AG04449 (cell line): ENCODE data around the gene PTPN3.

ENCODE experiments used
- CTCF ChIA-PET: fragments of 350-600 bp; formaldehyde crosslinking; extraction: SDS; loops from one replicate; lab custom pipeline; 2021; ENCODE audit warnings: antibody characterized with exemption; lab: Yijun Ruan, JAX
- POLR2A ChIA-PET: fragments of 400-600, 350-600 bp; formaldehyde crosslinking; extraction: SDS; loops from one replicate; lab custom pipeline; 2020; ENCODE audit warnings: antibody characterized with exemption, inconsistent platforms; lab: Yijun Ruan, JAX
- DNase-seq: peaks from one replicate; pipeline ENCODE4 v3.0.0-alpha.2; 2010; ENCODE audit warnings: low read depth, low spot score
- H3K4me3 ChIP-seq: 2 replicates; pipeline ENCODE4 v1.5.1; 2011; ENCODE audit warnings: low read depth, mild to moderate bottlenecking, control low read depth, low read length
- TF ChIP-seq, protein P1 (sequence below): IDR thresholded peaks from one replicate; pipeline ENCODE4 v1.5.1; 2011; ENCODE audit warnings: mild to moderate bottlenecking, moderate library complexity, low read length, control low read depth, inconsistent platforms; ENCODE audit not compliant: insufficient read depth; ENCODE audit errors: missing control alignments

Gene PTPN3

DNA sequence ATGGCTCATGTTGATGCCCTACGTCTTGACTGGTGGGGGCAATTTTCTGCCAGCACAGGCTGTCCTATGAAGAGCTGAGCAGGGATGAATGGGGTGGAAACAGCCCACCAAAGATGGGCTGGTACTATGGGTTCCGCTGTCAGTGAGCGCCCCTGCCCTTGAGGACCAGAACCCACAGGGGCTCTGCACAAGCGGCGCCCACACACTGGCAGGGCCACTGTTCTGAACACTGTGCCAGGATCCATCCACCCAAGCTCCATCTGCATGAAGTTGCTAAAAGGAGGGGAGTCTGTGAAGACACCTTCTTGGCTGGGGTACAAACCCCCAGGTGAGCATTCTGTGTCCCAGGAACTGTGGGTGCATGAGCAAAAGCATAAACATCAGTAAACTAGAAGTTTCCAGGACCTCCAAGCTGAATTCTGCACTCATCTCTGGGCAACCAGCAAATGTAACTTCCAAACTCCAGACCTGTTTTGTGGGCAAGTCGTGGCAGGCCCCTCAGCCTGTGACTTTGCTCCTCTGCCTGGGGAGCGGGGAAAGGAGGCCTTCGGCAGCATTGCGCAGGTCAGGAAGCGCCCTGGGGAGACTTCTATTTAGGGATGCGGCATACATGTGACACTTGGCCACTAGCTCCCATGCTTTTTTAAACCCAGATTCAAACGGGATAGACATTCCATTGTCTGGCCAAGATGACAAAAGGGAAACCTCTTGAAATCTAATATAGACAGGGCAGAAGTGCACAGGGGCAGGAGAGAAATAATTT, 48.9 kb downstream of the PTPN3 start:
- no peak for DNase-seq
- POLR2A ChIA-PET: no interaction called here
- TF ChIP-seq, protein P1, sequence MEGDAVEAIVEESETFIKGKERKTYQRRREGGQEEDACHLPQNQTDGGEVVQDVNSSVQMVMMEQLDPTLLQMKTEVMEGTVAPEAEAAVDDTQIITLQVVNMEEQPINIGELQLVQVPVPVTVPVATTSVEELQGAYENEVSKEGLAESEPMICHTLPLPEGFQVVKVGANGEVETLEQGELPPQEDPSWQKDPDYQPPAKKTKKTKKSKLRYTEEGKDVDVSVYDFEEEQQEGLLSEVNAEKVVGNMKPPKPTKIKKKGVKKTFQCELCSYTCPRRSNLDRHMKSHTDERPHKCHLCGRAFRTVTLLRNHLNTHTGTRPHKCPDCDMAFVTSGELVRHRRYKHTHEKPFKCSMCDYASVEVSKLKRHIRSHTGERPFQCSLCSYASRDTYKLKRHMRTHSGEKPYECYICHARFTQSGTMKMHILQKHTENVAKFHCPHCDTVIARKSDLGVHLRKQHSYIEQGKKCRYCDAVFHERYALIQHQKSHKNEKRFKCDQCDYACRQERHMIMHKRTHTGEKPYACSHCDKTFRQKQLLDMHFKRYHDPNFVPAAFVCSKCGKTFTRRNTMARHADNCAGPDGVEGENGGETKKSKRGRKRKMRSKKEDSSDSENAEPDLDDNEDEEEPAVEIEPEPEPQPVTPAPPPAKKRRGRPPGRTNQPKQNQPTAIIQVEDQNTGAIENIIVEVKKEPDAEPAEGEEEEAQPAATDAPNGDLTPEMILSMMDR: no peak
- no peak overlapping the region for H3K4me3 ChIP-seq
- CTCF ChIA-PET: interaction anchor here (3.2 to 3.9 kb wide), 2 partner anchors 9 to 20 kb away, joined by 22 to 35 read pairs; no protein-coding TSS in a partner anchor

DNA sequence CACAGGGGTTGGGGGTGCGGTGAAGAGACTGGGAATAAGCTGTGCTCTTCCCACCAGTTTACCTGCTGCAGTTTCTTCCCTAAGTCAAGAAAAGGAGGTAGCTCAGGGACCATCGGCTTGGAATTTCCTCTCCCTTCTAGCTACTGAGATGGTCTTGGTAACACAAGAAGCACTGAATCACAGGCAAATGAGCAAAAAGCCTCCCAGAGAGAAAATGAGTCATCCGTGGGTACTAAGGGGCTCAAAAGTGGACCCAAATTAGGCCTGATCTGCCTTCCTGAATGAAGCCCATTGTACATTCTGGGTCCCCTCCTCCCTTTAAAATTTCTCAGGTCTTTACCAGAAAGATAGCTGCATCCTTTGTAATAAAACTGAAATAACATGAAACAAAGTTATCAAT, 49.9 kb downstream of the PTPN3 start:
- CTCF ChIA-PET: interaction anchor here (1.0 to 3.9 kb wide), 5 partner anchors 8 to 36 kb away, joined by 3 to 35 read pairs (median 4); no protein-coding TSS in a partner anchor
- DNase-seq: no peak
- H3K4me3 ChIP-seq: no peak overlapping the region
- TF ChIP-seq, protein P1: no peak
- POLR2A ChIA-PET: no interaction called here

DNA sequence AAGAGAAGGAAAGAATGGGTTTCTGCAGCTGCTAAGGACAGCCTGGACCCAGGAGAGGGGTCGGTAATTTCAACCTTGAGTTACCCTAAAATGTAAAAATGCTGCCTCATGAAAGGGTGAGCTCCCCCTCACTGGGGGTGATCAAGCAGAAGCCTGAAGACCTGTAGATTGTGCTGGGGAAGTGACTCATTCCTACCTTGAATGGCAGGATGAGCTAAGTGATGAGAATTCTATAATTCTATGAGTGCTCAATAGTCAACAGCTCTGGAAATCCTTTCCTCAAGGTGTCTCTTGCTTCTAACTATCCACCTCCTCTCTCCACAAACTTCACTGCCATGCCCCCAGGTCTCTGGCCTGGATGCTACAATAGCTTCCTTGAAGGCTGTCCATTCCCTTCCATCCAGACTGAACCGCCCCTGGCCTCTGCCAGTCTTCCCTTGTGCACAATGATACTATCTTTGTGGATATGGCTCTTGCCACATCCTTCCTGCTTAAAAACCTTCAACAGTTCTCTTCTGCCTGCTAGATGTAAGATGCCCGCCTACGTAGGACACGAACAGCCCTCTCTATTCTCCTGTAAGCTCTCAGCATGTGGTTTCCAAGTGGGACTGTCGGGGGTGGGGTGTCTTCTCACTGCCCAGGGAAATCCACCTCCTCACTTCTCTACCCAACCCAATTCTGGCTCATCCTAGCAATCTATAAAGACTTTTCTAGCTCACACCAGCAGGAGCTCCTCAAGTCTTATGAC, 50.6 kb downstream of the PTPN3 start:
- no peak overlapping the region for H3K4me3 ChIP-seq
- TF ChIP-seq, protein P1: no peak
- no peak for DNase-seq
- ChIA-PET POLR2A (no interaction called here), CTCF (interaction anchor here (0.8 to 3.9 kb wide), 6 partner anchors 7 to 36 kb away, joined by 3 to 35 read pairs (median 4); no protein-coding TSS in a partner anchor)

DNA sequence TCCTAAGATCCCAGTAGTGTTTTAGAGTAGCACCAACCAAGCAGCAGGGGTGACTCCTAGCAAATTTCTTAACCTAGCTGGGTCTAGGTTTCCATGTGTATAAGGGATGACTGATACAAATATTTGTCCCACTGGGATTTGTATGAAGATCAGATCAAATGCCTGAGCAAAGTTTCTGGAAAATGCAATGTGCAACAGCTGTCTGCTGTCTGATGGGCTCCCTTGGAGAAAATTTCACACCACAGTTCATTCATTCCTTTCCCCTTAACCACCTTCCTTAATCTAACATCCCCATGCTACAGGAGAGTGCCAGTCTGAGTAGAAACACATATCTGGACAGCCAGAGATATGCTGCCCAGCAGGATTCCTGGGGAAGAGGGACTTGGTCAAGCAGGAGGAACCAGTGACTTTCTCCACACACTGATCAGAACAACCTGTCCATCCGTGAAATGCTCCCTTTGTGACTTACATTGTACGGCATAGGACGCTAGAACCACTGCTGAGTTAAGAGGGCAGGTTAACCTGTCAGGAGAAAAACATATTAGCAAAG, 53.3 kb downstream of the PTPN3 start:
- ChIA-PET POLR2A (no interaction called here), CTCF (interaction anchor here (0.7 kb wide), 1 partner anchor 25 kb away, joined by 7 read pairs; no protein-coding TSS in a partner anchor)
- TF ChIP-seq, protein P1: no peak
- no peak for DNase-seq
- H3K4me3 ChIP-seq: no peak overlapping the region

DNA sequence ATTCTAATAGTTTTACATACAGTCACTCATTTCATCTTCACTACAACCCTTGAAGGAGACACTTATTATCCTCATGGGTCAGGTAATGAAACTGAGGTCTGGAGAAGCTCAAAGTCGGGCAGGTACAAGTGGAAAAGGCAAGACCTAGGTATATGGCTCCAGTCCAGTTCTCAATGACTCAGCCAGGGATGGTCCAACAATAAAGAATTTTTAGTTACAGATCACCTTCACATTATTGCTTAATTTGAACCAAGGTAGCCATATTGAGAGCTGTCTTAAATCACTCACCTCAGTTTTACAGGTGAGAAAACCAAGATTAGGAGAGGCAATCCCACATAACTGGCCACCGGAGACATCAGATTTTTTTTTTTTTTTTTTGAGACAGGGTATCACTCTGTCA, 55.4 kb downstream of the PTPN3 start:
- no peak overlapping the region for H3K4me3 ChIP-seq
- ChIA-PET POLR2A (no interaction called here), CTCF (interaction anchor here (0.6 to 7.2 kb wide), 9 partner anchors 8 to 81 kb away, joined by 3 to 119 read pairs (median 4); no protein-coding TSS in a partner anchor)
- no peak for DNase-seq
- TF ChIP-seq, protein P1: no peak
